Hepatocyte (in vitro differentiated cells): ENCODE measurements around the gene CALML3.

Experiments used
- CTCF ChIP-seq: fragments of 200-600 bp; sonication (generic); IDR thresholded peaks from 2 replicates; pipeline ENCODE4 v1.5.1; 2016; ENCODE audit warnings: antibody characterized with exemption, mild to moderate bottlenecking; ENCODE audit not compliant: poor library complexity
- EZH2 ChIP-seq: fragments of 200-600 bp; sonication (generic); IDR thresholded peaks from 2 replicates; pipeline ENCODE4 v1.6.1; 2016; ENCODE audit warnings: antibody characterized with exemption, mild to moderate bottlenecking, borderline replicate concordance

- no peak for TF ChIP-seq CTCF
- no peak for TF ChIP-seq EZH2
Measured at GRCh38 chr10:5575144-5575481, 50.4 kb downstream of the CALML3 start.
